ENCODE results near the gene EN1.

- TF ChIP-seq CTCF (IDR thresholded peaks at IDR 0.05; ENCODE audit: insufficient read depth, low read length) = no peak
- no peak for TF ChIP-seq POLR2AphosphoS5 (IDR thresholded peaks at IDR 0.05; ENCODE audit: low read depth)
Measured at GRCh38 chr2:118805064-118805690, 42.3 kb downstream of the EN1 start.

Measured in HL-60 (cell line).